K562 (cell line): Measurements from ENCODE around the gene SIRT3. TPM values are rescaled to one million over a fixed set of nuclear protein-coding genes. Genes with fewer than 3 reads are reported as not detected.
"Not testable (repeated sequence)": the region's sequence is repeated elsewhere in the genome, so short reads cannot be mapped to it uniquely, and the experiment has no call there.

Source experiments
- ATF3 ChIP-seq, 2 experiments: fragments of 450-650 bp in 1 of 2; sonication (generic) in 1 of 2; formaldehyde crosslinking in 1 of 2; IDR thresholded peaks in 1 of 2; conservative IDR thresholded peaks in 1 of 2; 2 replicates each; pipeline versions ENCODE4 v1.6.1 to v1.8.1; 2016 to 2023; ENCODE audit warnings: mild to moderate bottlenecking in 2 of 2, moderate library complexity in 2 of 2, inconsistent platforms in 1 of 2, missing genetic modification reagents in 1 of 2
- BHLHE40 ChIP-seq: IDR thresholded peaks from 2 replicates; pipeline ENCODE4 v1.6.1; 2011; ENCODE audit warnings: low read length, improper control_type of control experiment
- CBFA2T2 ChIP-seq: fragments of 450-650 bp; conservative IDR thresholded peaks from 2 replicates; pipeline ENCODE4 v1.6.1; 2017; ENCODE audit warnings: mild to moderate bottlenecking
- CREB1 ChIP-seq, 2 experiments: sonication (generic) in 1 of 2; formaldehyde crosslinking in 1 of 2; IDR thresholded peaks; 2 replicates each; pipeline versions ENCODE4 v1.6.1 to v1.8.0; 2012 to 2022; ENCODE audit warnings: inconsistent platforms in 1 of 2, mild to moderate bottlenecking in 1 of 2, missing genetic modification reagents in 1 of 2, moderate library complexity in 1 of 2
- CXXC5 ChIP-seq: fragments of 250-450 bp; sonication (Bioruptor Pico); IDR thresholded peaks from 2 replicates; pipeline ENCODE4 v1.8.0; 2022; ENCODE audit warnings: inconsistent platforms, mild to moderate bottlenecking, moderate library complexity
- FOXA3 ChIP-seq, 2 experiments: fragments of 450-650 bp in 1 of 2; sonication (generic) in 1 of 2; formaldehyde crosslinking; IDR thresholded peaks in 1 of 2; conservative IDR thresholded peaks in 1 of 2; 2 replicates each; pipeline versions ENCODE4 v1.4.0 to v1.8.0; 2020 to 2022; ENCODE audit warnings: mild to moderate bottlenecking in 2 of 2, missing genetic modification reagents in 1 of 2
- FOXM1 ChIP-seq, 2 experiments: fragments of 450-650 bp in 1 of 2; sonication (generic) in 1 of 2; formaldehyde crosslinking in 1 of 2; IDR thresholded peaks; 2 replicates each; pipeline versions ENCODE4 v1.6.1 to v1.9.0; 2017 to 2022; ENCODE audit warnings: low read depth in 2 of 2, mild to moderate bottlenecking in 2 of 2, missing genetic modification reagents in 1 of 2, moderate library complexity in 1 of 2
- GABPA ChIP-seq: fragments of 200-800 bp; sonication (Bioruptor generic); conservative IDR thresholded peaks from 2 replicates; pipeline ENCODE4 v1.6.1; 2016; ENCODE audit warnings: low read depth, missing genetic modification characterization, missing compliant biosample characterization
- ID3 ChIP-seq, 2 experiments: fragments of 250-450 bp in 1 of 2; fragments of 450-650 bp in 1 of 2; sonication (Bioruptor Pico) in 1 of 2; IDR thresholded peaks; 2 replicates each; pipeline versions ENCODE4 v1.6.1 to v1.8.0; 2016 to 2021; ENCODE audit warnings: mild to moderate bottlenecking in 2 of 2, moderate library complexity in 2 of 2, missing compliant biosample characterization in 1 of 2, missing genetic modification characterization in 1 of 2
- NFIC ChIP-seq: fragments of 450-650 bp; IDR thresholded peaks from 2 replicates; pipeline ENCODE4 v1.6.1; 2017; ENCODE audit warnings: mild to moderate bottlenecking, inconsistent platforms
- NR4A1 ChIP-seq, 2 experiments: fragments of 250-450 bp in 1 of 2; fragments of 450-650 bp in 1 of 2; sonication (Bioruptor Pico) in 1 of 2; IDR thresholded peaks; 2 replicates each; pipeline versions ENCODE4 v1.4.0 to v1.6.1; 2016 to 2020; ENCODE audit warnings: mild to moderate bottlenecking in 2 of 2, missing compliant biosample characterization in 1 of 2, missing genetic modification characterization in 1 of 2, moderate library complexity in 1 of 2
- SMARCE1 ChIP-seq: fragments of 450-650 bp; IDR thresholded peaks from 2 replicates; pipeline ENCODE4 v1.7.1; 2016; ENCODE audit warnings: mild to moderate bottlenecking
- TRIM24 ChIP-seq, 2 experiments: fragments of 450-650 bp; IDR thresholded peaks; 2 replicates each; pipeline ENCODE4 v1.6.1; 2016
- ZNF232 ChIP-seq: sonication (generic); formaldehyde crosslinking; IDR thresholded peaks from 2 replicates; pipeline ENCODE4 v1.8.0; 2022; ENCODE audit warnings: mild to moderate bottlenecking, missing genetic modification reagents
- ZNF395 ChIP-seq: fragments of 200-800 bp; sonication (Bioruptor generic); IDR thresholded peaks from 2 replicates; pipeline ENCODE4 v1.6.1; 2017; ENCODE audit warnings: missing genetic modification characterization, missing compliant biosample characterization
- ZNF609 ChIP-seq: sonication (generic); formaldehyde crosslinking; IDR thresholded peaks from 2 replicates; pipeline ENCODE4 v1.8.1; 2023; ENCODE audit warnings: missing genetic modification reagents, mild to moderate bottlenecking, borderline replicate concordance
- polyA plus RNA-seq, 8 experiments: library from polyadenylated mRNA; depleted of rRNA in 4 of 8; stranded (reverse) in 5 of 8; unstranded in 3 of 8; fragments of >200 nt; fragmentation: Nextera tagmentation in 2 of 8; fragmentation: Illumina TruSeq in 1 of 8; extraction: Ambion mirVana in 2 of 8; extraction: Trizol in 1 of 8; gene quantifications; 2 replicates each; pipeline versions ENCODE4 v1.2.1 to v1.2.3, GENCODE V29; 2011 to 2014; ENCODE audit warnings: inconsistent platforms in 1 of 8, missing spikeins in 1 of 8
- total RNA-seq, 7 experiments: library from RNA; depleted of rRNA in 6 of 7; stranded (reverse); fragments of >200 nt in 6 of 7; fragmentation: Illumina TruSeq in 2 of 7; extraction: Trizol in 2 of 7; gene quantifications; 2 replicates each; pipeline versions ENCODE4 v1.2.1 to v1.2.3, GENCODE V29; 2011 to 2021; ENCODE audit warnings: low replicate concordance in 1 of 7

The SIRT3 gene
- total and polyA plus RNA-seq, 9 of the 15 experiments (the other 6 are each of a cell fraction or from before 2014, with no cell fraction given): 1.9 to 27.5 (median 14.5) TPM

GRCh38 chr11:220641-221215 lies 15.4 kb downstream of the SIRT3 start (continued):
- TF ChIP-seq FOXA3 (CRISPR knock-in tag; conservative IDR thresholded peaks at IDR 0.05 in 1 of 2, IDR thresholded peaks at IDR 0.05 in 1 of 2): 0 out of 4 replicates have a peak, but pooled peaks of 1 of the 2 experiments have one; percentile 48
- peak; percentile 50 for TF ChIP-seq NFIC
- 0 out of 2 replicates have a peak, but pooled peaks have one; percentile 24 for TF ChIP-seq CREB1 (IDR thresholded peaks at IDR 0.05)
- TF ChIP-seq CREB1 (CRISPR knock-in tag; IDR thresholded peaks at IDR 0.05); NR4A1 (CRISPR knock-in tag; IDR thresholded peaks at IDR 0.05); FOXM1 (CRISPR knock-in tag; IDR thresholded peaks at IDR 0.05; ENCODE audit: low read depth); ATF3 (CRISPR knock-in tag; conservative IDR thresholded peaks at IDR 0.05); ID3 (CRISPR knock-in tag; IDR thresholded peaks at IDR 0.05): not testable (repeated sequence)
- TF ChIP-seq CXXC5 (CRISPR knock-in tag): peak; percentile 90
- TF ChIP-seq SMARCE1: peak; percentile 35; the same call in 1 of the 2 replicates
- peak; percentile 94 to 97 for TF ChIP-seq TRIM24 (IDR thresholded peaks at IDR 0.05)
- peak; percentile 95 for TF ChIP-seq NR4A1 (tag; IDR thresholded peaks at IDR 0.05)
- peak; percentile 100 for TF ChIP-seq ZNF395 (CRISPR knock-in tag)
- peak; percentile 51 for TF ChIP-seq BHLHE40
- TF ChIP-seq ZNF232: peak; percentile 24; the same call in 1 of the 2 replicates
- TF ChIP-seq CBFA2T2: peak; percentile 88
- TF ChIP-seq ZNF609 (CRISPR knock-in tag): peak; percentile 77; the same call in 1 of the 2 replicates
- peak; percentile 75 for TF ChIP-seq GABPA
- TF ChIP-seq FOXM1 (IDR thresholded peaks at IDR 0.05; ENCODE audit: low read depth): peak; percentile 65; the same call in 1 of the 2 replicates
- TF ChIP-seq ATF3 (IDR thresholded peaks at IDR 0.05): peak; percentile 31
- peak; percentile 84 for TF ChIP-seq ID3 (tag; IDR thresholded peaks at IDR 0.05)
